SJSA1 (cell line): Measurements from ENCODE around the gene ELOF1. TPM values are rescaled to one million over a fixed set of nuclear protein-coding genes. Genes with fewer than 3 reads are reported as not detected.
"Not testable (repeated sequence)": the region's sequence is repeated elsewhere in the genome, so short reads cannot be mapped to it uniquely, and the experiment has no call there.

Source experiments
- DNase-seq, 2 experiments: peaks; one replicate each; pipeline ENCODE4 v3.0.0-alpha.2; 2015 to 2020; ENCODE audit warnings: low spot score in 2 of 2, low read depth in 1 of 2
- H3K27ac ChIP-seq: fragments of 250-450 bp; sonication (Bioruptor Pico); 2 replicates; pipeline ENCODE4 v1.5.1; 2020; ENCODE audit warnings: mild to moderate bottlenecking, moderate library complexity
- H3K27me3 ChIP-seq: fragments of 250-450 bp; sonication (Bioruptor Pico); replicated peaks from 2 replicates; pipeline ENCODE4 v1.5.1; 2020; ENCODE audit warnings: mild to moderate bottlenecking, moderate library complexity
- H3K36me3 ChIP-seq: fragments of 250-450 bp; sonication (Bioruptor Pico); 2 replicates; pipeline ENCODE4 v1.5.1; 2020; ENCODE audit warnings: mild to moderate bottlenecking
- H3K4me1 ChIP-seq: fragments of 250-450 bp; sonication (Bioruptor Pico); replicated peaks from 2 replicates; pipeline ENCODE4 v1.6.1; 2021; ENCODE audit warnings: mild to moderate bottlenecking
- H3K4me3 ChIP-seq: fragments of 250-450 bp; sonication (Bioruptor Pico); 2 replicates; pipeline ENCODE4 v1.5.1; 2020; ENCODE audit warnings: mild to moderate bottlenecking
- H3K9me3 ChIP-seq: fragments of 250-450 bp; sonication (Bioruptor Pico); replicated peaks from 2 replicates; pipeline ENCODE4 v1.5.1; 2020; ENCODE audit warnings: mild to moderate bottlenecking
- total RNA-seq: library from RNA; depleted of rRNA; stranded (reverse); fragments of >200 nt; shearing (Covaris generic); gene quantifications from 2 replicates; pipeline ENCODE4 v1.2.3, GENCODE V29; 2014; rRNA removed

The ELOF1 gene
- 52.7 and 61.6 TPM in 2 replicates for total RNA-seq

DNA sequence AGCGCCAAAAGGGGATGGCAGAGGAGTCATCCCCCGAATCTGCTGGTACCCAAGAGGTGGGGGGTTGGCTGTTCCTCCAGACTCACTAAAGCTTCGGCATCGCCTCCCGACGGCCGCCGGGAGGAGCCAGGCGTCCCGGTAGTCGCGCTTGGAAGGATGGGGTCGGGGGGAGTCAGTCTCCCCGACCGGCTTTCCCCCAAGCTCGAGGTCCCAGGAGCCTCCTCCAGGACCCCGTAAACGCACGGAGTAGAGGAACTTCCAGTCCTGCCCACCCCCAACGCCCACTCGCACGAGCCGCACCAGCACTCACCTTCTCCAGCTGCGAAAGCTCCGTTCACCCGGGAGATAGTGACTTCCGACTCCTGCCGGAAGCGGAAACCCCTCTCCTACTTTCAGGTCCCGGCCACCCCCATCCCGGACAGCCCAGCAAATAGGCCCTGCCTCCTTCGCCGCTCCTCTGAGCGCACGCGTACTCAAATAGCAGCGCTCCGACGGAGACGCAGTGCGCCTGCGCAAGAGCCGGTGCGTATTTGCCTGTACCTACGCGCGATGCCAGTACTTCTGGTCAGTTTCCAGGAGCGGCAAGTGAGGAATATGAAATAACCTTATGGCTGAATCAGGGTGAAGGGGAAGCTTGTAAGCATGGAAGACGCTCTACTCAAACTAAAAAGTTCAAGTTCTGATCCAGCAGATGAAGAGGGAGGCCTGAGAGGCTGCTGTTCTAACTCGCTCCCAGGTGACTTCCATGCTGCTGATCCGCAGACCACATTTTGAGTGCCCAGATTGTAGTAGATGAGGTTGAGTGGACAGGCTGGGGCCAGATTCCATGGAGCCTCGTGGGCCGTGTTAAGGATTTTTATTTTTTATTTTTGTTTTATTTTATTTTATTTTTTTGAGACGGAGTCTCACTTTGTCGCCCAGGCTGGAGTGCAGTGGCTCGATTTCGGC, at the start of gene ELOF1:
TSS of gene ELOF1 (minus strand) at position 350 of the 948 bp plus-strand sequence. CDS start 4,883 bp downstream, outside the sequence.
- peak; percentile 92 to 98 for DNase-seq
- Histone ChIP-seq H3K4me1 (peaks cover 10% of the 10 kb centered on the region), H3K36me3 (peaks cover 14% of the 10 kb centered on the region), H3K27ac (no peak within 1 kb of the TSS), H3K27me3 (no peaks in the 10 kb centered on the region), H3K4me3 (peak within 1 kb of the TSS; percentile 76), H3K9me3 (no peaks in the 10 kb centered on the region)

DNA sequence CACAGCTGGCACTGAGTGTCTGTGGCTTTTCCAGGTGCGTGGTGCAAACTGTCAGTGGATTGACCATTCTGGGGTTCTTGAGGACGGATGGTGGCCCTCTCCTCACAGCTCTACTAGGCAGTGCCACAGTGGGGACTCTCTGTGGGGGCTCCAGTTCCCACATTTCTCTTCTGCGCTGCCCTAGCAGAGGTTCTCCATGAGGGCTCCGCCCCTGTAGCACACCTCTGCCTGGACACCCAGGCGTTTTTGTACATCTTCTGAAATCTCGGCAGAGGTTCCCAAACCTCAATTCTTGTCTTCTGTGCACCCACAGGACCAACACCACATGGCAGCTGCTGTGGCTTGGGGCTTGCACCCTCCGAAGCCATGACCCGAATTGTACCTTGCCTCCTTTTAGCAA, 47.5 kb upstream of the ELOF1 start:
- H3K4me1 ChIP-seq: no peaks in the 10 kb centered on the region
- no peak overlapping the region for H3K27ac ChIP-seq
- no peak overlapping the region for H3K4me3 ChIP-seq
- H3K36me3 ChIP-seq: peaks cover 60% of the 10 kb centered on the region
- no peaks in the 10 kb centered on the region for H3K27me3 ChIP-seq
- DNase-seq: no peak
- peaks cover 20% of the 10 kb centered on the region for H3K9me3 ChIP-seq

DNA sequence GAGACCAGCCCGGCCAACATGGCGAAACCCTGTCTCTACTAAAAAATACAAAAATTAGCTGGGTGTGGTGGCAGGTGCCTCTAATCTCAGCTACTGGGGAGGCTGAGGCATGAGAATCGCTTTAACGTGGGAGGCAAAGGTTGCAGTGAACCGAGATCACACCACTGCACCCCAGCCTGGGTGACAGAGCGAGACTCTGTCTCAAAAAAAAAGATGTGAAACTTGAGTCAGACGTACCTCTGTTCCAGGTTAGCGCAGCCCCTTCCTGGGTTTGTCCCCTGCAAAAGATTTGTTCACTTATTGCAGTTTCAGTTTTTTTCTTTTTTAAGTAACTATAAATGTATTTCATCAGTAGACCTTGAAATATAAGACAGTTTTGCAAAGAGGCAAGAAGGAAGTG, 40.7 kb upstream of the ELOF1 start:
- Histone ChIP-seq H3K9me3 (peaks cover 13% of the 10 kb centered on the region), H3K36me3 (peaks cover 54% of the 10 kb centered on the region)
- not testable (repeated sequence) for H3K4me3 ChIP-seq, H3K4me1 ChIP-seq, H3K27me3 ChIP-seq, DNase-seq, H3K27ac ChIP-seq

DNA sequence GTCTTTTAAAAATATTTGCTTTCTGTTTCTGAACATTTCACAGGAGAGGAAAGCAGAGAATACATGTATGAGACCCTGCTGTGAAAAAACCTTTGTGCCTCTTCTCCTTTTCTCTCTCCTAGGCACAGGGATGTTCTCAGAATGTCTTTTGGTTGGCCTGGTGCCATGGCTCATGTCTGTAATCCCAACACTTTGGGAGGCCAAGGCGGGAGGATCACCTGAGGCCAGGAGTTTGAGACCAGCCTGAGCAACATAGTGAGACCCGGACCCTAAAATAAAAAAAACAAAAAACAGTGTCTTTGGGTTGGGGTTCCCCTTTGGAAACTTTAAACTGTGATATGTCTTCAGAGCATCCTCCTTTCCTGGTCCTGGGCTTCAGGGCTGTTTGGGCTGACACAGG, 39.7 kb upstream of the ELOF1 start:
- H3K27me3 ChIP-seq: no peaks in the 10 kb centered on the region
- no peak for DNase-seq
- H3K27ac ChIP-seq: no peak overlapping the region
- no peak overlapping the region; the same call in 1 of the 2 replicates for H3K4me3 ChIP-seq
- peaks cover 5% of the 10 kb centered on the region; the same call in 1 of the 2 replicates for H3K9me3 ChIP-seq
- peaks cover 45% of the 10 kb centered on the region for H3K36me3 ChIP-seq
- H3K4me1 ChIP-seq: peaks cover 4% of the 10 kb centered on the region

DNA sequence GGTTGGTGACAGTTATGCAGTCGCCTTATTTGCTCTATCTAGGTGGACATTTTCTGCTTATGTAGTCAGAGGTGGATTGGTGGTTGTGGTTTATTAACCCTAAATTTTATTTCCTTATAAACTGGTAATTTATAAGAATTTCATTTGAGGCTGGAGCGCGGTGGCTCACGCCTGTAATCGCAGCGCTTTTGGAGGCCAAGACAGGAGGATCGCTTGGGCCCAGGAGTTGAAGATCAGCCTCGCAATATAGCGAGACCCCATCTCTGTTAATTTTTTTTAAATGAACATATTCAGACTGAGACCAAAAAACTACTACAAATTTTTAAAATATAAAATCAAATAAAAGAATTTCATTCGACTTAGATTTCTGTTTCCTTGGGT, 39.1 kb upstream of the ELOF1 start:
- DNase-seq: no peak
- peak overlapping the region; percentile 92; the same call in 1 of the 2 replicates for H3K27ac ChIP-seq

DNA sequence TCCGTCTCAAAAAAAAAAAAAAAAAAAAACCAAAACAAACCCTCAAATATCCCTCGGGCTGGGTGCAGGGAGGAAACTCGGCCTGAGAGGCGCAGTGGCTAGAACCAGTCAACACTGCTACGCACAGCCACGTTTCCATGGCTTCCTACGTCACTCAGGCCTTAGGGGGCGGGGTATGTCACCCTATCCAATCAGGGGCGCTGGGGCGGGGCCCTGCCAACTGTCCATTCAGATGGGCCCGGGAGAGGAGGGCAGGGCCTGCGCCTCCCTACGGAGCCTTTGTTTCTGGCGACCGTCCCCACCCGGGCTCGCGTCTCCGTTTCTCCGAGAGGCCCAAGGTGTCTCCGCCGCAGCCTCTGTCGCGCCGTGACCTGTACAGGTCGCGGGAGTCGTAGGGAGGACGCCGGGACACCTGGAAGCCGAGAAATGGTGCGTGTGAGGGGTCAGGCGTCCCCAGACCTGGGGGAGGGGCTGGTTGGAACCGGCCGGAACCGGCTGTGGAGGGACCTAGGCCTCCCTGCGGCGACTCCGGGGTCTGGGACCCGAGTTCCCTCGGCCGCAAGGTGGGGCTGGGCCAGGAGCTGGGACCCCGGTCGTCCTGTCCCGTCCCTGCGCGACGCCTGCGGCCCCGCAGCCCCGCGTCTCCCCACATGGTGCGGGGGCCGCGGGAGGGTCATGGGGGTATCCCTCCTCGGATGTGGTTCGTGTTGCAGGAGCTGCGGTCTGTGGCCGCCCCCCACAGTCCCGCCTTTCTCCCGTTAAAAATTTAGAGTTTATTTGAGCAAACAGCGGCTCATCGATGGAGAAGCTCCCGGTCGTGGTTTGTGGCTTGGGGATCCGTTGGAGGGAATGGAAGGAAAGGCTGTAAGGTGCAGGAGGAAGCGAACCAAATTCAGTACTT, 38.4 kb upstream of the ELOF1 start, which contains the start of gene ZNF627:
TSS of gene ZNF627 (plus strand) at position 282 of the 901 bp plus-strand sequence. CDS start at position 427, 145 bp downstream.
- H3K27ac ChIP-seq: peak within 1 kb of the TSS; percentile 92
- peaks cover 38% of the 10 kb centered on the region for H3K36me3 ChIP-seq
- peaks cover 4% of the 10 kb centered on the region for H3K4me1 ChIP-seq
- H3K27me3 ChIP-seq: no peaks in the 10 kb centered on the region
- H3K9me3 ChIP-seq: 0 out of 2 replicates have a peak, but pooled peaks cover 5% of the 10 kb centered on the region
- H3K4me3 ChIP-seq: peak within 1 kb of the TSS; percentile 90
- peak; percentile 96 to 99 for DNase-seq

More for the DNA sequence above, 39.1 kb upstream of the ELOF1 start:
- H3K27me3 ChIP-seq: no peaks in the 10 kb centered on the region
- H3K36me3 ChIP-seq: peaks cover 44% of the 10 kb centered on the region
- peak overlapping the region; percentile 90 for H3K4me3 ChIP-seq
- H3K9me3 ChIP-seq: 0 out of 2 replicates have a peak, but pooled peaks cover 5% of the 10 kb centered on the region
- peaks cover 4% of the 10 kb centered on the region for H3K4me1 ChIP-seq

DNA sequence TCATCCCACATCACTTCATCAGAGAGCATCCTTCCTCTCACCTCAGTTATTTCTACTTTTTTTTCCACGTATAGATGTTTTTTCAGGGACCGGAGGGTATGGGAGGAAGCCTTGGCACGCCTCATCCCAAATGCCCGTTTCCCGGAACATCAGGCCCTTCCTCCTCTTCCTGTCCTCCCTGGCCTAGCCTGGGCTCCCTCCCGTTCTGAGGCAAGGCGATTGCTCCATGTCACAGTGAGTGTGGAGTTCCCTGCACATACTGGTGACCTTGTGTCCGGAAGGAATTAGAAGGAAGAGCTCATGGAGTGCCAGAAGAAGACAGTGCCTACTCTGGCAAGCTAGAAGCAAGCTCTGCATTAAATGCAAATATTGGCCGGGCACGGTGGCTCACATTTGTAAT, 37.1 kb upstream of the ELOF1 start:
- Histone ChIP-seq H3K36me3 (peaks cover 29% of the 10 kb centered on the region), H3K9me3 (0 out of 2 replicates have a peak, but pooled peaks cover 2% of the 10 kb centered on the region), H3K4me3 (no peak overlapping the region), H3K4me1 (peaks cover 4% of the 10 kb centered on the region), H3K27me3 (no peaks in the 10 kb centered on the region), H3K27ac (no peak overlapping the region)
- no peak for DNase-seq

DNA sequence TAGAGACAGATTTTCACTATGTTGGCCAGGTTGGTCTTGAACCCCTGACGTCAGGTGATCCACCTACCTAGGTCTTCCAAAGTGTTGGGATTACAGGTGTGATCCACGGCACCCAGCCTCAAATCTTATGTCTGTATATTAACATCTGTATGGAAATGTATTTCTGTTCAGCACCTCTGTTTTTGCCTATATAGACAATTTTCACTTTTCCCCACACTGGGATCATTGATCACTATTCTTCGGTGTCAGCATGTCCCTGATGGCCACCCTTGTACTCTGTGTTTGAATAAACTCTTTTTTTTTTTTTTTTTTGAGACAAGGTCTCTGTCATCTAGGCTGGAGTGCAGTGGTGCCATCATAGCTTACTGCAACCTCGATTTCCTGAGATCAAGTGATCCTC, 35.1 kb upstream of the ELOF1 start:
- no peaks in the 10 kb centered on the region for H3K27me3 ChIP-seq
- H3K4me3 ChIP-seq: no peak overlapping the region
- no peak overlapping the region for H3K27ac ChIP-seq
- H3K9me3 ChIP-seq: 0 out of 2 replicates have a peak, but pooled peaks cover 2% of the 10 kb centered on the region
- no peak for DNase-seq
- H3K36me3 ChIP-seq: peaks cover 14% of the 10 kb centered on the region
- peaks cover 4% of the 10 kb centered on the region for H3K4me1 ChIP-seq

DNA sequence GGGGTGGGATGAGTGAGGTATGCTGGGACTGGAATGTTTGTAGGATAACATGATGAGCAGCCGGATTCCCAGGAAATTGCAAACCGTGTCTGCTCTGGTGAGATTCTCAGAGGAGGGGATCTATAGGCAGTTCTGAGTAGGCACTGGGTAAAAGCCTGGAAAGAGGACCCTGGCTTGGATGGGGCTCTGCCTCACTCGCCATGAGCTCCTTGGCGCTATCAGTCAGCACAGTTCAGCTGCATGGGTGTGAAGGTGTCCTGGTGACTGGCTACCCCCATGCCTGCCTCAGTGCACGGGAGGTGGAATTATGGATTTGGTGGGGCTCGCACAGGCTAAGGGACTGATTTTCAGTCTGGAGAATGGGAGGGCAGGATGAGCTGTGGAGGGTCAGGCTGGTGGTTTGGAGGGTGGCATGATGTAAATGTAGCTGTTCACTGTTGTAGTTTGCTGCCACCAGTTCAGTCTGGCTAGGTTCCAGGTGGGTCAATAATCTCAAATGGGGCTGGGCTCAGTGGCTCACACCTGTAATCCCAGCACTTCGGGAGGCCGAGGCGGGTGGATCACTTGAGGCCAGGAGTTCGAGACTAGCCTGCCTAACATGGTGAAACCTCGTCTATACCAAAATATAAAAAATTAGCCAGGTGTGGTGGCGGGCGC, 29.1 kb upstream of the ELOF1 start:
- no peaks in the 10 kb centered on the region for H3K9me3 ChIP-seq
- no peaks in the 10 kb centered on the region for H3K27me3 ChIP-seq
- no peaks in the 10 kb centered on the region for H3K36me3 ChIP-seq
- H3K27ac ChIP-seq: no peak overlapping the region
- H3K4me3 ChIP-seq: no peak overlapping the region
- H3K4me1 ChIP-seq: no peaks in the 10 kb centered on the region
- no peak for DNase-seq

DNA sequence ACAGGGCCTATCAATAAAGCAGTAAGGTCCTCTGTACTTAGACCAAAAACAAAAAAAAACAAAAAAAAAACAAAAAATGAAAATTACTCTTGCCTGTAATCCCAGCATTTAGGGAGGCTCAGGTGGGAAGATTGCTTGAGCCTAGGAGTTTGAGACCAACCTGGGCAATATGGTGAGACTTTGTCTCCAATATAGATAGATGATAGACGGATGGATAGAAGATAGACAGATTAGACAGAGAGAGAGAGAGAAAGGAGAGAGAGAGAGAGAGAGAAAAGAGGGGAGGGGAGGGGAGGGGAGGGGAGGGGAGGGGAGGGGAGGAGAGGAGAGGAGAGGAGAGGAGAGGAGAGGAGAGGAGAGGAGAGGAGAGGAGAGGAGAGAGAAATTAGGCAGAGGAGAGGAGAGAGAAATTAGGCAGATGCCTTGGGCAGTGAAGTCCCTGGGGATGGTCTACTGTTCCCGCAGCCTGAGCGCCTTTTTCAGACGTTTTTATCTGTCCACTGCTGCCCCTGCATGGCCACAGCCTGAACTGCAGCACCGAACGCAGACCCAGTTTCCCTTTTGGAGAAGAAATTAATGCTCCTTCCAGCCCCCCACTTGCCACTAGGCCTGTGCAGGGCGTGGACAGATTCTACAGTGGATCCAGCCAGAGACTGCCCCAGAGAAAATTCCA, 28.4 kb upstream of the ELOF1 start:
- H3K4me1 ChIP-seq: no peaks in the 10 kb centered on the region
- no peak overlapping the region for H3K27ac ChIP-seq
- no peak overlapping the region for H3K4me3 ChIP-seq
- no peaks in the 10 kb centered on the region for H3K9me3 ChIP-seq
- H3K27me3 ChIP-seq: no peaks in the 10 kb centered on the region
- peak; percentile 52 to 73 for DNase-seq
- no peaks in the 10 kb centered on the region for H3K36me3 ChIP-seq

DNA sequence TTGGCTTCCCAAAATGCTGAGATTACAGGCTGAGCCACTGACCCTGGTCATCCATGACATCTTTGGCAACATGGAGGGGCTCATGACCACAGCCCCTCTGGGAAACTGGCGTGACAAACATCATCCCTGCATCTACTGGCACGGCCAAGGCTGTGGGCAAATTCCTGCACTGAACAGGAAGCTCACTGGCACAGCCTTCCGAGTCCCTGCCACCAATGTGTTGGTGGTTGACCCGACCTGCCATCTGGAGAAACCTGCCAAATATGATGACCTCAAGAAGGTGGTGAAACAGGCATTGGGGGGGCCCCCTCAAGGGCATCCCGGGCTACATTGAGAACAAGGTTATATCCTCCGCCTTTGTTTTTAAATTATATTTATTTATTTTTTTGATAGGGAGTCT, 27.3 kb upstream of the ELOF1 start:
- H3K4me1 ChIP-seq: no peaks in the 10 kb centered on the region
- no peak for DNase-seq

DNA sequence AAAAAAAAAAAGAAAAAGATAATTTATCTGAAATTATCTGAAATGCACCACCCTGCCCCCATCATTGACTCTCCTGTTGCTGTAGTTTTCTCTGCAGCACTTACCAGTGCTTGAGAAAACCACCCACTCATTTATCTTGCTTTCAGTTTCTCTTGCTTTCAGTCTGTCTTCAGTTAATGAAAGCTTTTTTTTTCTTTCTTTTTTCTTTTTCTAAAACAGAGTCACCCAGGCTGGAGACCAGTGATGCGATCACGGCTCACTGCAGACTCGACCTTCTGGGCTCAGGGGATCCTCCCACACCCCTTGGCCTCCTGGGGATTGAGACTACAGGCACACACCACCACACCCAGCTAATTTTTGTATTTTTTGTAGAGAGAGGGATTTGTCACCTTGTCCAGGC, 22.7 kb upstream of the ELOF1 start:
- Histone ChIP-seq H3K27ac (no peak overlapping the region), H3K36me3 (no peaks in the 10 kb centered on the region), H3K4me1 (no peaks in the 10 kb centered on the region), H3K4me3 (no peak overlapping the region), H3K27me3 (no peaks in the 10 kb centered on the region), H3K9me3 (no peaks in the 10 kb centered on the region)
- no peak for DNase-seq

More for the DNA sequence above, 27.3 kb upstream of the ELOF1 start:
- Histone ChIP-seq H3K4me3 (no peak overlapping the region), H3K27ac (no peak overlapping the region), H3K36me3 (no peaks in the 10 kb centered on the region), H3K9me3 (no peaks in the 10 kb centered on the region), H3K27me3 (no peaks in the 10 kb centered on the region)

DNA sequence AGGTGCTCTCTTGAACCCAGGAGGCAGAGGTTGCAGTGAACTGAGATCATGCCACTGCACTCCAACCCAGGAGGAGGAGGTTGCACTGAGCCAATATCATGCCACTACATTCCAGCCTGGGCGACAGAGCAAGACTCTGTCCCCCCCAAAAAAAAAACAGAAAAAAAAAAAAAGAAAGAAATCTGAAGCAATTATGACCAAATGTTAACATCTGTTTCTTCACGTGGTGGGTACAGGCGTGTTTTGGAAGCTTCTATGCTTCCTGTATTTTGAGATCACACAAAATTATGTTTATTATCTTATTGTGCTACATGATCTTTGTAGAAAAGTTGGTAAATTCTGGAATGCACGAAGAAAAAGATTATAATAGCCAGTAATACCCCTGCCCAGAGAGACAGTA, 21.1 kb upstream of the ELOF1 start:
- DNase-seq: no peak
- Histone ChIP-seq H3K27ac (no peak overlapping the region), H3K36me3 (no peaks in the 10 kb centered on the region), H3K4me3 (no peak overlapping the region), H3K9me3 (no peaks in the 10 kb centered on the region), H3K27me3 (no peaks in the 10 kb centered on the region), H3K4me1 (no peaks in the 10 kb centered on the region)
